Nephron progenitor cell (in vitro differentiated cells): ENCODE measurements around the gene TBL1XR1.

ENCODE experiments used
- DNase-seq: peaks from one replicate; pipeline ENCODE4 v3.0.0; 2021
- H3K27ac Mint-ChIP-seq: 2 replicates; pipeline ENCODE4 v1.8.0; 2021; ENCODE audit warnings: mild to moderate bottlenecking, moderate library complexity, mixed read lengths
- H3K27me3 Mint-ChIP-seq: 2 replicates; pipeline ENCODE4 v1.8.0; 2021; ENCODE audit warnings: mild to moderate bottlenecking, low read depth, mixed read lengths; ENCODE audit not compliant: poor library complexity
- H3K36me3 Mint-ChIP-seq: 2 replicates; pipeline ENCODE4 v1.8.0; 2021; ENCODE audit warnings: low read depth, mixed read lengths
- H3K4me1 Mint-ChIP-seq: 2 replicates; pipeline ENCODE4 v1.8.0; 2021; ENCODE audit warnings: mixed read lengths
- H3K4me3 Mint-ChIP-seq: 2 replicates; pipeline ENCODE4 v1.8.0; 2021; ENCODE audit warnings: mild to moderate bottlenecking, moderate library complexity, mixed read lengths
- H3K9me3 Mint-ChIP-seq: 2 replicates; pipeline ENCODE4 v1.8.0; 2021; ENCODE audit warnings: mild to moderate bottlenecking, moderate library complexity, mixed read lengths
- TF ChIP-seq, protein P1 (sequence below): fragments of 200-600 bp; sonication (generic); IDR thresholded peaks from 2 replicates; pipeline ENCODE4 v1.5.0; 2021; ENCODE audit warnings: antibody characterized with exemption

Gene TBL1XR1

GRCh38 chr3:177154733-177155132, 42.5 kb downstream of the TBL1XR1 start:
- H3K36me3 Mint-ChIP-seq, result peaks cover 77% of the 10 kb centered on the region
- H3K27ac Mint-ChIP-seq, result peak overlapping the region; percentile 42
- no peaks in the 10 kb centered on the region for H3K27me3 Mint-ChIP-seq
- DNase-seq, result no peak
- H3K9me3 Mint-ChIP-seq, result peaks cover 35% of the 10 kb centered on the region
- no peak overlapping the region for H3K4me3 Mint-ChIP-seq
- peaks cover 30% of the 10 kb centered on the region for H3K4me1 Mint-ChIP-seq
- TF ChIP-seq, protein P1, sequence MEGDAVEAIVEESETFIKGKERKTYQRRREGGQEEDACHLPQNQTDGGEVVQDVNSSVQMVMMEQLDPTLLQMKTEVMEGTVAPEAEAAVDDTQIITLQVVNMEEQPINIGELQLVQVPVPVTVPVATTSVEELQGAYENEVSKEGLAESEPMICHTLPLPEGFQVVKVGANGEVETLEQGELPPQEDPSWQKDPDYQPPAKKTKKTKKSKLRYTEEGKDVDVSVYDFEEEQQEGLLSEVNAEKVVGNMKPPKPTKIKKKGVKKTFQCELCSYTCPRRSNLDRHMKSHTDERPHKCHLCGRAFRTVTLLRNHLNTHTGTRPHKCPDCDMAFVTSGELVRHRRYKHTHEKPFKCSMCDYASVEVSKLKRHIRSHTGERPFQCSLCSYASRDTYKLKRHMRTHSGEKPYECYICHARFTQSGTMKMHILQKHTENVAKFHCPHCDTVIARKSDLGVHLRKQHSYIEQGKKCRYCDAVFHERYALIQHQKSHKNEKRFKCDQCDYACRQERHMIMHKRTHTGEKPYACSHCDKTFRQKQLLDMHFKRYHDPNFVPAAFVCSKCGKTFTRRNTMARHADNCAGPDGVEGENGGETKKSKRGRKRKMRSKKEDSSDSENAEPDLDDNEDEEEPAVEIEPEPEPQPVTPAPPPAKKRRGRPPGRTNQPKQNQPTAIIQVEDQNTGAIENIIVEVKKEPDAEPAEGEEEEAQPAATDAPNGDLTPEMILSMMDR, result no peak

- Mint-ChIP-seq H3K36me3 (peaks cover 60% of the 10 kb centered on the region), H3K9me3 (peaks cover 19% of the 10 kb centered on the region), H3K27me3 (no peaks in the 10 kb centered on the region), H3K27ac (peak overlapping the region; percentile 90), H3K4me1 (peaks cover 37% of the 10 kb centered on the region), H3K4me3 (no peak overlapping the region)
- DNase-seq, result no peak
- TF ChIP-seq, protein P1, result no peak
Observed at GRCh38 chr3:177150970-177151627, 46.2 kb downstream of the TBL1XR1 start.

DNA sequence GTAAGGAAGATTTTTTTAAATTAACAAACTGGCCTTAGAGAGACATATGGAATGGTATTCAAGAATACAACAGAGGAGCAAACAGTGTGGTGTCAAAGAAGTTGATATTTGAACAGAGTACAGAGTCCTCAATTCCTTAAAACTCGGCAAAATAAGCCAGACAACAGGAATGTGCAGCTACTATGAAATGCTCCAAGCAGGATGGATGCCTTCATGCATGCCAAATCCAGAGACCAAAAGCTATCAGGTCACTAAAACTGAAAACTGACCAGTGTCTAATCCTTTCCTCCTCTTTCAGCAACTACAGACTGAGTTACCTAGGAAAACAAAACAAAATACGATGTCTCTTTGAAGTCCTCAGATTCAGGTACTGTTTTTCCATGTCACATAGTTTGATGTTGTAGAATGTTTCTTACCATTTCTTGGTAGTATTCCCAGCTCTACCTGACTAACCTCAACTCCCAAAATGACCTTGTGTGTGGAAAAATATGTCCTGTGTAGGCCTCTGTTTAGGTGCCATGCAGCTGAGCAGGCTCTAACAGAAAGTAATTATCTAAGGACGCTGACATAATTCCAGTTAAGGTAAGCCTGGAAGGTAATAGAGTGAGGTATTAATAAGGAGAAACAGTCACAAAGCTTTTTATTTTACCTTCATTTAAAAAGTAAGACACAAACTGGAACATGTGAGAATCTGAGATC, 46.9 kb downstream of the TBL1XR1 start:
- peaks cover 60% of the 10 kb centered on the region for H3K36me3 Mint-ChIP-seq
- no peaks in the 10 kb centered on the region for H3K27me3 Mint-ChIP-seq
- H3K4me1 Mint-ChIP-seq, result peaks cover 38% of the 10 kb centered on the region
- no peak for DNase-seq
- no peak overlapping the region for H3K4me3 Mint-ChIP-seq
- H3K27ac Mint-ChIP-seq, result peak overlapping the region; percentile 90
- TF ChIP-seq, protein P1, result no peak
- H3K9me3 Mint-ChIP-seq, result peaks cover 17% of the 10 kb centered on the region

DNA sequence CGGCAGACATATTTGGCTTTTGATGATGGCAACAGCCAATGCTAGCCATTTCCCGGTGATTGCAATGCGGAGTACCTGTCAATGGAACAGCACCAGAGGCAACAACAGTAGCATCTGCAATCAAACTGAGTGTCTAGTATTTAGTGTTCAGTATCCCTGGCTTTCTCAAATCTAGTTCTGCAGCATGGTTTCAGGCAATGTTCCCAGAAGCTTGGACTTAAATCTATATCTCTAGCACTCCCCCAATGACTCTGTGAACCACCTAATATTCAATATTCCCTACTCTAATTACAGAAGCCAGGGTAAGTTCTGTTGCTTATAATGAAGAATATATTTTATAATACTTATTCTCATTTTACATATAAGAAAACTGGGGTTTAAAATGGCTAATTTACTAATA, 48.2 kb downstream of the TBL1XR1 start:
- Mint-ChIP-seq H3K27me3 (no peaks in the 10 kb centered on the region), H3K9me3 (peaks cover 14% of the 10 kb centered on the region), H3K27ac (no peak overlapping the region), H3K4me1 (peaks cover 41% of the 10 kb centered on the region), H3K36me3 (peaks cover 59% of the 10 kb centered on the region), H3K4me3 (no peak overlapping the region)
- TF ChIP-seq, protein P1, result no peak
- no peak for DNase-seq

GRCh38 chr3:177147790-177148189, 49.5 kb downstream of the TBL1XR1 start:
- H3K4me1 Mint-ChIP-seq, result peaks cover 40% of the 10 kb centered on the region
- peaks cover 16% of the 10 kb centered on the region for H3K9me3 Mint-ChIP-seq
- no peak for DNase-seq
- peaks cover 59% of the 10 kb centered on the region for H3K36me3 Mint-ChIP-seq
- no peak overlapping the region for H3K4me3 Mint-ChIP-seq
- peak overlapping the region; percentile 92 for H3K27ac Mint-ChIP-seq
- TF ChIP-seq, protein P1, result no peak
- H3K27me3 Mint-ChIP-seq, result no peaks in the 10 kb centered on the region
